Endometrial microvascular endothelial cells (primary cell): ENCODE results near the gene CCDC18. TPM values are rescaled to one million over a fixed set of nuclear protein-coding genes. Genes with fewer than 3 reads are reported as not detected.
"Not testable (repeated sequence)": the region's sequence is repeated elsewhere in the genome, so short reads cannot be mapped to it uniquely, and the experiment has no call there.

ENCODE experiments used
- in situ Hi-C: cut with HindIII; loops from 2 replicates; pipeline ENCODE4 v1.10.0; 2017; ENCODE audit warnings: low sequenced_read_pairs, low pct_unique_long_range_greater_than_20kb; ENCODE audit errors: inconsistent ontology term
- total RNA-seq: library from RNA; depleted of rRNA; stranded (reverse); fragments of >200 nt; gene quantifications from one replicate; pipeline ENCODE4 v1.2.3, GENCODE V29; 2015; ENCODE audit errors: inconsistent ontology term

Gene CCDC18
- total RNA-seq, 1 donor from 2014 or later, result 4.4 TPM

- in situ Hi-C loops, result not testable (repeated sequence)
Observed at GRCh38 chr1:93277530-93277929, 97.0 kb downstream of the CCDC18 start.

- in situ Hi-C loops, result no loop called here
Observed at GRCh38 chr1:93283496-93283895, 103.0 kb downstream of the CCDC18 start.

GRCh38 chr1:93288558-93288957, 108.0 kb downstream of the CCDC18 start:
- in situ Hi-C loops, result no loop called here

- in situ Hi-C loops, result no loop called here
Observed at GRCh38 chr1:93296555-93297154, 116.1 kb downstream of the CCDC18 start.

- in situ Hi-C loops, result no loop called here
Observed at GRCh38 chr1:93301131-93301530, 120.6 kb downstream of the CCDC18 start.

- in situ Hi-C loops, result no loop called here
Observed at GRCh38 chr1:93302078-93302477, 121.6 kb downstream of the CCDC18 start.

GRCh38 chr1:93304716-93305138, 124.2 kb downstream of the CCDC18 start:
- in situ Hi-C loops, result no loop called here

- in situ Hi-C loops, result no loop called here
Observed at GRCh38 chr1:93306920-93307319, 126.4 kb downstream of the CCDC18 start.

GRCh38 chr1:93313026-93313425, 132.5 kb downstream of the CCDC18 start:
- in situ Hi-C loops, result no loop called here

- in situ Hi-C loops, result no loop called here
Observed at GRCh38 chr1:93317207-93317606, 136.7 kb downstream of the CCDC18 start.

- in situ Hi-C loops, result no loop called here
Observed at GRCh38 chr1:93317943-93318342, 137.4 kb downstream of the CCDC18 start.

GRCh38 chr1:93321720-93322119, 141.2 kb downstream of the CCDC18 start:
- in situ Hi-C loops, result no loop called here

- in situ Hi-C loops, result no loop called here
Observed at GRCh38 chr1:93322349-93322748, 141.8 kb downstream of the CCDC18 start.

- in situ Hi-C loops, result no loop called here
Observed at GRCh38 chr1:93323185-93323820, 142.8 kb downstream of the CCDC18 start.

GRCh38 chr1:93324486-93325464, 144.3 kb downstream of the CCDC18 start:
- in situ Hi-C loops, result no loop called here

Other genes with a start within 250 kb of the CCDC18 start
- 0.37 TPM for gene DIPK1A, start 219.3 kb upstream of the CCDC18 start, total RNA-seq
- 13.8 TPM for gene MTF2, start 101.4 kb upstream of the CCDC18 start, total RNA-seq
- gene TMED5, start 311 bp upstream of the CCDC18 start, total RNA-seq, result 86.3 TPM
- 44.1 TPM for gene DR1, start 165.2 kb downstream of the CCDC18 start, total RNA-seq